ENCODE results near the gene UBE2G2.

GRCh38 chr21:44780767-44781459 lies 20.7 kb downstream of the UBE2G2 start:
- TF ChIP-seq CTCF (IDR thresholded peaks at IDR 0.05) = no peak
- TF ChIP-seq POLR2A (IDR thresholded peaks at IDR 0.05) = no peak
